ENCODE measurements around the gene JDP2.

The JDP2 gene

GRCh38 chr14:75409316-75410205 lies 18.3 kb upstream of the JDP2 start:
- DNase-seq (ENCODE audit: low spot score), result no peak

- no peak for DNase-seq (ENCODE audit: low spot score)
These were observed 16.6 kb upstream of the JDP2 start for GRCh38 chr14:75411214-75411540.

- no peak for DNase-seq (ENCODE audit: low spot score)
These were observed 14.8 kb upstream of the JDP2 start for GRCh38 chr14:75413013-75413412.

GRCh38 chr14:75417674-75418073 lies 10.1 kb upstream of the JDP2 start:
- DNase-seq (ENCODE audit: low spot score), result no peak

- no peak for DNase-seq (ENCODE audit: low spot score)
These were observed 8.7 kb upstream of the JDP2 start for GRCh38 chr14:75418850-75419768.

- DNase-seq (ENCODE audit: low spot score), result no peak
These were observed 5.7 kb upstream of the JDP2 start for GRCh38 chr14:75422169-75422568.

GRCh38 chr14:75424496-75424895 lies 3.3 kb upstream of the JDP2 start:
- DNase-seq (ENCODE audit: low spot score), result no peak

- no peak for DNase-seq (ENCODE audit: low spot score)
These were observed 2.4 kb upstream of the JDP2 start for GRCh38 chr14:75425446-75425845.

GRCh38 chr14:75426332-75427125 lies 1.3 kb upstream of the JDP2 start:
- DNase-seq (ENCODE audit: low spot score), result peak; percentile 57

GRCh38 chr14:75427126-75427481 lies 718 bp upstream of the JDP2 start:
- no peak for DNase-seq (ENCODE audit: low spot score)

- no peak for DNase-seq (ENCODE audit: low spot score)
These were observed 645 bp downstream of the JDP2 start for GRCh38 chr14:75428230-75429104.

- no peak for DNase-seq (ENCODE audit: low spot score)
These were observed 1.7 kb downstream of the JDP2 start for GRCh38 chr14:75429562-75429961.

- DNase-seq (ENCODE audit: low spot score), result no peak
These were observed 2.3 kb downstream of the JDP2 start for GRCh38 chr14:75430116-75430515.

GRCh38 chr14:75430526-75430925 lies 2.7 kb downstream of the JDP2 start:
- DNase-seq (ENCODE audit: low spot score), result no peak

- no peak for DNase-seq (ENCODE audit: low spot score)
These were observed 3.2 kb downstream of the JDP2 start for GRCh38 chr14:75430976-75431375.

GRCh38 chr14:75431827-75432226 lies 4.0 kb downstream of the JDP2 start:
- DNase-seq (ENCODE audit: low spot score), result no peak

- DNase-seq (ENCODE audit: low spot score), result no peak
These were observed 4.6 kb downstream of the JDP2 start for GRCh38 chr14:75432411-75432810.

- no peak for DNase-seq (ENCODE audit: low spot score)
These were observed 5.8 kb downstream of the JDP2 start for GRCh38 chr14:75433631-75434071.

- DNase-seq (ENCODE audit: low spot score), result no peak
These were observed 6.5 kb downstream of the JDP2 start for GRCh38 chr14:75434138-75434889.

- DNase-seq (ENCODE audit: low spot score), result no peak
These were observed 7.0 kb downstream of the JDP2 start for GRCh38 chr14:75434890-75435248.

- DNase-seq (ENCODE audit: low spot score), result no peak
These were observed 7.7 kb downstream of the JDP2 start for GRCh38 chr14:75435473-75435872.
